ENCODE results near the gene CPZ.

Gene CPZ

GRCh38 chr4:8590546-8590880 lies 2.1 kb upstream of the CPZ start:
- no peak for DNase-seq
- in situ Hi-C loops (cut with HindIII; ENCODE audit: low pct_ligation_motif_present, low pct_unique_long_range_greater_than_20kb, low sequenced_read_pairs): no loop called here

- in situ Hi-C loops (cut with HindIII; ENCODE audit: low pct_ligation_motif_present, low pct_unique_long_range_greater_than_20kb, low sequenced_read_pairs): no loop called here
- no peak for DNase-seq
Observed at GRCh38 chr4:8591114-8591513, 1.5 kb upstream of the CPZ start.

- in situ Hi-C loops (cut with HindIII; ENCODE audit: low pct_ligation_motif_present, low pct_unique_long_range_greater_than_20kb, low sequenced_read_pairs): no loop called here
- no peak for DNase-seq
Observed at GRCh38 chr4:8591626-8592365, 769 bp upstream of the CPZ start.

GRCh38 chr4:8593264-8594096 lies 915 bp downstream of the CPZ start:
- no peak for DNase-seq
- in situ Hi-C loops (cut with HindIII; ENCODE audit: low pct_ligation_motif_present, low pct_unique_long_range_greater_than_20kb, low sequenced_read_pairs): no loop called here

- DNase-seq: peak; percentile 73
- in situ Hi-C loops (cut with HindIII; ENCODE audit: low pct_ligation_motif_present, low pct_unique_long_range_greater_than_20kb, low sequenced_read_pairs): no loop called here
Observed at GRCh38 chr4:8594097-8595038, 1.8 kb downstream of the CPZ start.

GRCh38 chr4:8595237-8596087 lies 2.9 kb downstream of the CPZ start:
- no peak for DNase-seq
- in situ Hi-C loops (cut with HindIII; ENCODE audit: low pct_ligation_motif_present, low pct_unique_long_range_greater_than_20kb, low sequenced_read_pairs): no loop called here

- in situ Hi-C loops (cut with HindIII; ENCODE audit: low pct_ligation_motif_present, low pct_unique_long_range_greater_than_20kb, low sequenced_read_pairs): no loop called here
- no peak for DNase-seq
Observed at GRCh38 chr4:8596891-8597290, 4.3 kb downstream of the CPZ start.

GRCh38 chr4:8597319-8597718 lies 4.8 kb downstream of the CPZ start:
- in situ Hi-C loops (cut with HindIII; ENCODE audit: low pct_ligation_motif_present, low pct_unique_long_range_greater_than_20kb, low sequenced_read_pairs): no loop called here
- DNase-seq: no peak

- no peak for DNase-seq
- in situ Hi-C loops (cut with HindIII; ENCODE audit: low pct_ligation_motif_present, low pct_unique_long_range_greater_than_20kb, low sequenced_read_pairs): no loop called here
Observed at GRCh38 chr4:8597791-8598190, 5.2 kb downstream of the CPZ start.

- in situ Hi-C loops (cut with HindIII; ENCODE audit: low pct_ligation_motif_present, low pct_unique_long_range_greater_than_20kb, low sequenced_read_pairs): no loop called here
- no peak for DNase-seq
Observed at GRCh38 chr4:8598391-8599090, 6.0 kb downstream of the CPZ start.

GRCh38 chr4:8599091-8599460 lies 6.5 kb downstream of the CPZ start:
- in situ Hi-C loops (cut with HindIII; ENCODE audit: low pct_ligation_motif_present, low pct_unique_long_range_greater_than_20kb, low sequenced_read_pairs): no loop called here
- no peak for DNase-seq

- in situ Hi-C loops (cut with HindIII; ENCODE audit: low pct_ligation_motif_present, low pct_unique_long_range_greater_than_20kb, low sequenced_read_pairs): no loop called here
- peak; percentile 93 for DNase-seq
Observed at GRCh38 chr4:8599657-8600056, 7.1 kb downstream of the CPZ start.

- in situ Hi-C loops (cut with HindIII; ENCODE audit: low pct_ligation_motif_present, low pct_unique_long_range_greater_than_20kb, low sequenced_read_pairs): no loop called here
- DNase-seq: no peak
Observed at GRCh38 chr4:8600266-8600665, 7.7 kb downstream of the CPZ start.

GRCh38 chr4:8600686-8601085 lies 8.1 kb downstream of the CPZ start:
- in situ Hi-C loops (cut with HindIII; ENCODE audit: low pct_ligation_motif_present, low pct_unique_long_range_greater_than_20kb, low sequenced_read_pairs): no loop called here
- no peak for DNase-seq

- in situ Hi-C loops (cut with HindIII; ENCODE audit: low pct_ligation_motif_present, low pct_unique_long_range_greater_than_20kb, low sequenced_read_pairs): no loop called here
- no peak for DNase-seq
Observed at GRCh38 chr4:8601086-8601485, 8.5 kb downstream of the CPZ start.

GRCh38 chr4:8601556-8601955 lies 9.0 kb downstream of the CPZ start:
- no peak for DNase-seq
- in situ Hi-C loops (cut with HindIII; ENCODE audit: low pct_ligation_motif_present, low pct_unique_long_range_greater_than_20kb, low sequenced_read_pairs): no loop called here

- in situ Hi-C loops (cut with HindIII; ENCODE audit: low pct_ligation_motif_present, low pct_unique_long_range_greater_than_20kb, low sequenced_read_pairs): no loop called here
- no peak for DNase-seq
Observed at GRCh38 chr4:8602686-8603430, 10.3 kb downstream of the CPZ start.

Measured in ACHN (cell line).